Kasumi-1 (cell line): ENCODE results near the gene CAPN5.

Source experiments
- DNase-seq, 2 experiments: peaks; one replicate each; lab custom pipeline; 2025; lab: John Stamatoyannopoulos, UW

The CAPN5 gene

DNA sequence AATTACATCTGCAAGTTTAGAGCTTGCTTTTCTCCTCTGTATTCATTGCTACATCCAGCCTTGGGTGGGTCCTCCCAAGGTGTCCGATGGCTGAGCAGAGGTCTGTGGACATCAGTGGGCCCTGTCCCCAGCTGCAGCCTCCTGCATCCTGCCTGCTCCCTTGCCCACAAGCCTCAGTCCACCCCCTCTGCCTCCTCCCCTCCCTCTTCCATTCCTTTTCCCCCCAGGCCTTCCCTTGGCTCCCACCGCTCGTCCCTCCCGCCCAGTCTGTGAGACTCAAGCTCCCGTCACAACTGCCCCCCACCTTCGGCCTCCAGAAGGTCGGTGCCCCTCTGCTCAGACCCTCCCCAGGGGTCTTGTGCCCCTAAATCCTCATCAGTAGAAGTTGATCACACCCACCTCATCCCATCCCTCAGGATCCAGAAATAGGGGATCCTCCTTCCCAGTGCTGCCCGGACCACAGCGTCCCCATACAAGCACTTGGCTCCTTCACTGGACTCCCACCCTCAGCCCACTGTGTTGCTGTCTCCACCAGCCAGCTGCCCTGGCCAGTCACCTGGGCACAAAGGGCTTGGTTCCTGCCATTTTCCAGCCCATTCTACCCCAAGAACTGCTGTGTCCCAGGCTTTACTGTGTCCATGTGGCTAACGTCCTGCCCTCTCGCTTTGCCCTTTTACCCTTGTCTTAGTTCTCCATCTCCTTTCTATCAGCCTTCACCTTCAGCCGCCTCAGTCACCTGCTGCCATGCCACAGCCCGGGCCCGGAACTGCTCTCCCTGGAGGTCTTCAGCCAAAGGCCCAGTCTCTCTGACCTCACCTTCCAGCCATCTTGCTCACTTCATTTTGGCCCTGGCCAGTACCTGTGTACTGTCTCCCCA is 33.6 kb downstream of the CAPN5 start:
- DNase-seq: no peak

DNA sequence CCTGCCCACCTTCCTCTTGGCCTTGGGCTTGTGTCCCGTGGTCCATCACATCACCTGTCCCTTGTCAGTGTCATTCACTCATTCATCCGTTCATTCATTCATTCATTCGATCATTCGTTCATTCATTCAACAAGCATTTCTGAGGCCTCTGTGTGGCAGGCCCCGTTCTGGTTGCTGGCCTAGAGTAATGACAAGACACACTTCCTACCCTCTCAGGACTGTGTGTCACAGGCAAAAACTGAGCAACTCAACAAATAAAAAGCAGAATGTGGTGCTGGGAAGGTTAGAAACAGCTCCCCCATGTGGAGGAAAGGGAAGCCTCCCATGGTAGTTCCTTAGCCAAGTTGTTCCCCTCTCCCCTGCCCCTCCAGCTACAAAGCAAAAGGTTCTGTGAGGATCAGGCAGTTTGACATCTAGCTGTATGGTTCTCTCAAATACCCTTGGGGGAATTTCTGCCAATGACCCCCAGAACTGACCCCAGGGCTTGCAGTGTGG is 34.3 kb downstream of the CAPN5 start:
- peak; percentile 74 to 76 for DNase-seq

DNA sequence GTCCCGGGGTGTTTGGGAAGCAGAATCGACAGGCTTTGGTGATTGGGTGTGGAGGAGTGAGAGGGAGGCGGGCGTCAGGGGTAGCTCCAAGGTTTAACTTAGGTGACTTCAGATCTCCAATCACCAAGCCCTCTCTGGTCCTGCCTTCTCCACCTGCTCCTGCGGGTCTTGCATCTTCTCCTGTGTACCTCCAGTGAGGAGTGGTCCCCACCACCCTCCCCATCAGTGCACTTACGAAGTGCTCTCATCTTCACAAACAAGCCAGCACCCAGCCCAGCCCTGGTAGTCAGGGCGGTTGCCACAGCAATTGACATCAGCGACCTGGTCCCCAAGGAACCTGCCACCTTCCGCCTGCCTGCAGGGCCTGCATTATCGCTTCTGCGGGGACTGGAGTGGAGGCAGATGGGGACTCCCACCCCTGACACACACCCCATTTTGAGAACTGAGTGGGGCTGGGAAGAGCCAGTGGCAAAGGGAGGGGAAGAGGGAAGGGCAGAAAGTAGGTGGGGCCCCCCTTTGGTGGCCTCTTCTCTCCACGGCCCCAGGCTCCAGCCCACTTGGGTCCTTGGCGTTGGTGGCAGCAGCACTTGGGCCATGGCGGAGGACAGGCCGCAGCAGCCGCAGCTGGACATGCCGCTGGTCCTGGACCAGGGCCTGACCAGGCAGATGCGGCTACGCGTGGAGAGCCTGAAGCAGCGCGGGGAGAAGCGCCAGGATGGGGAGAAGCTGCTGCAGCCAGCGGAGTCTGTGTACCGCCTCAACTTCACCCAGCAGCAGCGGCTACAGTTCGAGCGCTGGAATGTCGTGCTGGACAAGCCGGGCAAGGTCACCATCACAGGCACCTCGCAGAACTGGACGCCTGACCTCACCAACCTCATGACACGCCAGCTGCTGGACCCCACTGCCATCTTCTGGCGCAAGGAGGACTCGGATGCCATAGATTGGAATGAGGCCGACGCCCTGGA is 35.8 kb downstream of the CAPN5 start, which contains the start of gene OMP:
OMP (plus strand) TSS at position 595 of the 965 bp plus-strand sequence; CDS start at position 595, 0 bp downstream.
- DNase-seq: no peak

DNA sequence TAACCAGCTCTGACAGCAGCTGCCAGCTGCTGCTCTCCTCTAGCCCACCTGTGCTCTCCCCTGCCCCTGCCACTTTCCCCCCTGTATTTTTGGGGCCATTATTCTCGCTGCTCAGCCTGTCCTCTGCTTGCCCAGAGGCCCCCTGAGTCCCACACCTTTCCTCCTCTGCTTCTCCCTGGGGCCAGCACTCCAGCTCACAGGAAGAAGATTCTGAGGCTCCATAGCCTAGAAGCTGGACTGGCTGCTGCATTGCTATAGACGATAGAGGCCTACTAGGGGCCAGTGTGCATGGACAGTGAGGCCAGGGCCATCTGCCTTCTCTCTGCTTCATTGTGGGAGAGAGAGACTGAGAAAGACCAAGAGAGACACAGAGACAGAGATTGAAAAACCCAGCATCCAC is 36.5 kb downstream of the CAPN5 start:
- no peak for DNase-seq

DNA sequence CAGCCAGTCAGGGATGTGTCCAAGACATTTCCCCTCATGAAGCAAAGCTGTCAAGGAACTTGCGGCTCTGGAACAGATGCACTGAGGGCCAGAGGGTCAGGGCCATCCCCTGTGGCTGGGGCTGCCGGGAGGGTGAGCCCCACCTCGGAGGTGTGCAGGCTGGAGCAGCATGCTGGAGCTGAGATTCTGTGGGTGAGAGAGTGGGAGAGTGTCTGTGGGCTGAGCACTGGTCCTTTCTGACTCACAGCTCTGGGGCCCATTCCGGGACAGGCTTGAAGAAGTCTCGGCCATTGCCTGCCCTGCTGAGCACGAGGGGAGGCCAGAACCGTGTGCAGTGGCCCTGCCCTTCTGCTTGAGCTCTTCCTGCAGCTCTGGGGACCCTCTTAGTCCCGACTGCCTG is 38.0 kb downstream of the CAPN5 start:
- DNase-seq: no peak

DNA sequence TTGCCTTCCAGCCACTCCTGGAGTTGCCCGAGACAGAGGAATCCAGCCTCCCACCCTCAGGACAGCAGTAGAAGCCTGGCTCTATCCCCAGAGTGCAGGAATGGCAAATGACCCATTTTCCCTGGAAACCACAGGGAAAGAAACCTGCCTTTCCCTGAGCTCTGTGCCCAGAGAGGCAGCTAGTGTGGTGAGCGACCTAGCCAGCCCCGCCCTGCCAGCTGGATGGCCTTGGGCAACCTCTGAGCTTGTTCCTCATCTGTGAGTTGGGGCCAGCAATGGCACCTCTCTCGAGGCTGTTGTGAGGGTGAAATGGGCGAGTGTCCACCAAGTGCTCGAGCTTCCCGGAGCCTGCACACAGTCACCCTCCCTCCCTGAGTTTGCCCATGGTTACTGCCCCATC is 39.5 kb downstream of the CAPN5 start:
- no peak for DNase-seq

DNA sequence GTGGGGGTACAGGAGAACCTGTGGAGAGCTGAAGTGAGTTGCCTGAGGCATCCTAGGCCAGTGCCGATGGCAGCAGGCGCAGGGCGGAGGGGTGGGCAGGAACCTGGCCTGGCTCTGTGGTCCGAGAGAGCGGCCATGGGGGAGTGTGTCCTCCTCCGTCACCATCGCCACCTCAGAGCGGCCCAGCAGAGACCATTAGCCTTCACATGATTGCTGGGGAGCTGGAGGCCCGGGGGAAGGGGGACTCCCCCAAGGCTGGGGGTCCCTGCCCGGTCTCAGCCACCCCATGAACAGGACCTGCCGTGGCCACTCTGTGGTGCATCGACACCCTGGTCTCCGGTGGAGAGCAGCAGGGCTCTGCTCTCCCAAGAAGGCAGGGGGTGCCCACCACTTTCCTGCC is 40.0 kb downstream of the CAPN5 start:
- no peak for DNase-seq

DNA sequence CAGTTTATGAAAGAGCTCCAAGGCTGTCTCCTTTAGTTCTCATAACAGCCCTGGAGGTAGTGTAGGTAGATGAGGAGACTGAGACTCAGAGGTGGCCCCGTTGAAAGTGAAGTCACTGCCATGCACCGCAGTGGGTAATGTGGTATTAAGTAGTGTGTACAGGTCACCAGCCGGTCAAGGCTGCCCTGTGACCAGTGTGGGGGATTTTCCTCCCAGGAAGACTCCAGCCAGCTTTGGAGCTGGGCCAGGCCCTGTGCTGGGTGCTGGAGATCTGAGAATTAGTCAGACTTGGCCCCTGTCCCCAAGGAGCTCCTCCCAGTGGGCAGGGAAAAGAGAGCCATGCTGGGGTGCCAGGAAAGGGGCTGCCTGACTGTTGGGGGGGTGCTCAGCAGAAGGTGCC is 41.2 kb downstream of the CAPN5 start:
- no peak for DNase-seq

DNA sequence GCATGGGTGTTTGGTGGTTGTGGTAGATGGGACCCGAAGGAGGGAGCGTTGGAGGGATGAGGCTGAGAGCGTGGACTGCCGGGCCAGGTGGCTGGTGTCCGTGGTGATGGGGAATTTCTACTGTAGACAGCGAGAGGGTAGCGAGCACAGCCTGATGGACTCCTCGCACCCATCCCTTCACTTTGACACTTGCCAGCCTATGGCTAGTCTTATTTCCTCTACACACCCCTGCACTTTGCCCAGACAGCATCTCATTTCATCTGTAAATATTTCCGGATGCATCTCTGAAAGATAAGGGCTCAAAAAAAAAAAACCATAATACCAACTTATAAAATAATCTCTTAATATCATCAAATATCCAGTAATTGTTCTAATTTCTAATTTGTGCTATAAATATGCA is 41.7 kb downstream of the CAPN5 start:
- no peak for DNase-seq

DNA sequence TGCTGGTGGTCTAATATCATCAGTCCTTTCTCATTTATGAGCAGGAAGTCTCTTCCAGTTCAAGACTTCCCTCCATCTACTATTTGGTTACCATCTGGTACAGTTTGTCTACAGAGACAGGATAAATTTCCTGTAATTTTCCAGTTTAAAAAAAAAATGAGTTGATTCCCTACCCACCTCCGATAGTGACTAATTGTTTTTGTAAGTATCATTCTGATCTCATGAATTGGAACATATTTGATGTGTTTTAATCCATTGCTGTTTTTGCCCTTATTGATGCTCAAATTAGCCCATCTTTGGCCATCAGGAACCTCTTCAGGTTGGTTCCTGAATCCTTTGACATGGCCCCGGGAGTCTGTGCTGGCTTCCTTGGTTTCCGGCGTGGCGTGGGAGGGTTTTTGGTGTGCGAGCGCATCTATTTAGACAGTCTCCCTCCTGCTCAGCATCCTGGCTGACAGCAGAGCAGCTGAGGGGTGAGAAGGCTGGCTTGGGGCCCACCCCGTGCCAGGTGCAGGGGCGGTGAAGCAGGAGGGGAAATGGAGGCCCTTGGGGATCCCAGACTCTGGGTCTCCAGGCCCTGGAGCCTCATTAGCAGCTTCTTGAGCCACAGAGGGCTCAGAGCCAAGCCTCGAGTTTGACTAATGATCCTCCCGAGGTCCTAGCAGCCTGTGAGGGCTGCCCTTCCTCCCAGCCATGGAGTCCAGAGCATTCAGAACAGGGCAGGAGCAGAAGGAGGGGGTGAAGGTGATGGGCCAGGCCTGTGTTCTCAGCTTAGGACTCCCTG is 42.7 kb downstream of the CAPN5 start:
- DNase-seq: no peak

DNA sequence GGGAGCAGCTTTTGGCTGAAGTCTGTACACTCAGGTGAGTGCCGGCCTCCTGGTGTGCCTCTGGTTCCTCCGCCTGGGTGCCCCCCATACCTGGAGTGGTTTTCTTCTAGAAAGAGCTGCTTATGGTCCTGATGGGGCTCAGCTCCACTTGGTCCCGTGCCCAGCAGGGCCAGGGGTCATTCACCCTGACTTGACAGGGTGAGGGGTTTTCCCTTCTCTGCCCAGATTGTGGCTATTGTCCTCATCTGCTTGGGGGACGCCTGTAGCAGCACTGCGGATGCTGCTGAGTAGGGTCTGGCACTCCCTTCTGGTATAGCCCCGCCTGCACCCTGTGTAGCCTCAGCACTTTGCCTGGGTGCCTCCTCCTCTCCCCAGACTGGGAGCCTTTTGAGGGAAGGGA is 44.1 kb downstream of the CAPN5 start:
- no peak for DNase-seq

DNA sequence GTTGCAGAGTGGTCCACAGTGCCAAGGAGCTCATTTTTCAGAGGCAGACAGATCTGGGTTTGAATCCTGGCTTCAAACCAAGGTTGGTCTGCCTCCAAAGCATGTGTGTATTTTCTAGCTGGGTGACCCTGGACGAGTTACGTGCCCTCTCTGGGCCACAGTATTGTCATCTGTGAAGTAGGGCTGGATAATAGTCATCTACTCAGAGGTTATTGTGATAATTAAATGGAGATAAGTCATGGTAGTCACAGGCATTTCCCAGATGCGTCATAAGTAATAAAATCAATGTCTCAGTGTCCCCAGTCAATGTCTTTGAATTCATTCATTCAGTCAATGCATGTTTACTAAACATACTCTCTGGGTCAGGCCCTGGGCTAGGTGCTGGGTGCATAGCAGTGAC is 44.5 kb downstream of the CAPN5 start:
- no peak for DNase-seq

DNA sequence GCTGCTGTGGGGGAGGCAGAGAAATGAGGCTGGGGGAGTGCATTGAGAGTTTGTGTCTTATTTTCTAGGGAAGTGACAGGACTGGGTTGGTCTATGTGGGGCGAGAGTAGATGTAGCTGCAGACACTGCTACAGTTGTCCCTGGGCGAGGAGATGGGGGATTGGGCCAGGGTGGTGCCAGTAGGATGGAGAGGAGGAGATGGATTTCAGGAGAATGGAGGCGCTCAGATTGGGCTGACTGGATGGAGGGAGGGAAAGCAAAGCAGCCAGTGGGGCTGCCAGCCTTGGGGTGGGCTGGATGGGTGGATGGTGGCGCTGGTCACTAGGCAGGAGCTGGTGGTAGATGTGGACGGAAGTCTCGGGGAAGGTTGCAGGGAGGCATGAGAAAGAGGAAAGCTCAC is 45.2 kb downstream of the CAPN5 start:
- no peak for DNase-seq

DNA sequence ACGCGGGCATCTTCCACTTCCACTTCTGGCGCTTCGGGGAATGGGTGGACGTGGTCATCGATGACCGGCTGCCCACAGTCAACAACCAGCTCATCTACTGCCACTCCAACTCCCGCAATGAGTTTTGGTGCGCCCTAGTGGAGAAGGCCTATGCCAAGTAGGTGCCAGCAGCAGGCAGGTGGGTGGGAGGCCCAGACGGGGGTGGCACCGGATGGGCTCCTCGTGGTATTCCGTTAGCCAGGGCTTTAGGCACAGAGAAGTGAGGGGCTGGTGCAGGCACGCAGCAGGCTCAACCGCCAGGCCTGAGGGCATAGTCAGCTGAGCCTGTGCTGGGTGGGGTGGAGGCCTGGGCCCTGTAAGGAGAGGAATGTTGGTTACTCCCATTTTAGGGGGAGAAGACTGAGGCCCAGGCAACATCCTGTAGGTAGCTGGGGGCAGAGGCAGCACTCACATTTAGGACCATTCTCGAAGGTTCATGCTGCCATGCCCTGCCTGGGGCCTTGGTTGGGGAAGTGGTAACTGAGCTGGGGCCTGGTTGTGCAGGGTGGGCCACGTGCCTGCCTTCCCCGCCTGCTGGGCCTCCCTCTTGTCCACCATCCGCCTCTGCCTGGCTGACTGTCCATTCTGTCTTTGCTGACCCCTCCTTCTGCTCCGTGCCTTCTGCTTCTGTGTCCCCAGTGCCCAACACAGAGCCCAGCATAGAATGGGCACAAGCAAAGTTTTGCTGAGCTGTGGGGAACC is 46.0 kb downstream of the CAPN5 start:
- no peak for DNase-seq

DNA sequence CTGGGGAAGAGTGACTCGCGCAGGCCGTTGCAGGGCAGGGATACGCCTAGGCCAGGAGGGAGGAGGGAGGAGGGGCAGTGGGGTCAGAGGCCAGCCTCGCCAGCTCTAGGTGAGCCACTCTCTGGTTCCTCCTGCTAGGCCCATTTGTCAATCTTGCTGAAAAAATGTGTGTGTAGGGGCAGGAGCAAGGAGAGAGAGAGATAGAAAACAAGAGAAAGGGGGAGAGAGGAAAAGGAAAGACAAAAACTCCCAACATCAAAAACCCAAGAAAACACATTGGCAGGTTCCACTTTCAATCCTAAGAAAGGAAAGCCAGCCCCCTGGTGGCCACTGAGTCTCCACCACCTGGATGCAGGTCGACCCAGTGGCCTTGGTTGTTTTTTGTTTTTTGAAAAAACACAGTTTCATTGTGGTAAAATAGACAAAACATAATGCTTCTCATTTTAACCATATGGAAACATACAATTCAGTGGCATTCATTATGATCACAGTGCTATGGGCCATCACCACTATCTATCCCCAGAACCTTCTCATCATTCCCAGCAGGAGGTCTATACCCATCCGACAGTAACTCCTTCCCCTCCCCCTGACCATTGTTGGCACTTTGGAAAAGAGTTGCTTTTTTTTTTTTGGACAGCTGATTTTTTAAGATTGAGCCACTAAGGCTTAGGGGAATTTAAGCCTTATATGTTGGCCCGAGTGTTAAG is 46.8 kb downstream of the CAPN5 start:
- peak; percentile 14 to 46 for DNase-seq

DNA sequence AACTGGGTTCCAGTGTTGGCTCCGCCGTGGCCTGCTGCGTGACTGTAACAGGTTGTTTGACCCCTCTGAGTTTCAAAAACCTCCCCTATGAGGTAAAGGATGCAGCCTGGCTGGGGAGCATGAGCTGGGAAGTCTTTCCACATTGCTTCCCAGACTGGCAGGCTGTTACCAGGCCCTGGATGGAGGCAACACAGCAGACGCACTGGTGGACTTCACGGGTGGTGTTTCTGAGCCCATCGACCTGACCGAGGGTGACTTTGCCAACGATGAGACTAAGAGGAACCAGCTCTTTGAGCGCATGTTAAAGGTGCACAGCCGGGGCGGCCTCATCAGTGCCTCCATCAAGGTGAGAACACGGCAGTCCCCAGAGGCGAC is 47.3 kb downstream of the CAPN5 start:
- DNase-seq: no peak

DNA sequence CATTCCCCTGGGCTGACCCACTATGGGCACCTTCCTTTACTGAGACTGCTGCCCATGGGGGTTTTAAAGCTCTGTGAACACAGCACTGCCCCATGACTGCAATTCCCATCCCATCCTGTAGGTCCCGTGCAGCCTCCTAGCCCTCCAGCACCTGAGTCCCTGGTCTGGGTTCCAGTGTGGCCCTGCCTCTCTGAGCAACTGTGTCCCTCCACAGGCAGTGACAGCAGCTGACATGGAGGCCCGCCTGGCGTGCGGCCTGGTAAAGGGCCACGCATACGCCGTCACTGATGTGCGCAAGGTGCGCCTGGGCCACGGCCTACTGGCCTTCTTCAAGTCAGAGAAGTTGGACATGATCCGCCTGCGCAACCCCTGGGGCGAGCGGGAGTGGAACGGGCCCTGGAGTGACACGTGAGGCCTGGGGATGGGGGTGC is 48.4 kb downstream of the CAPN5 start:
- peak; percentile 21 for DNase-seq

DNA sequence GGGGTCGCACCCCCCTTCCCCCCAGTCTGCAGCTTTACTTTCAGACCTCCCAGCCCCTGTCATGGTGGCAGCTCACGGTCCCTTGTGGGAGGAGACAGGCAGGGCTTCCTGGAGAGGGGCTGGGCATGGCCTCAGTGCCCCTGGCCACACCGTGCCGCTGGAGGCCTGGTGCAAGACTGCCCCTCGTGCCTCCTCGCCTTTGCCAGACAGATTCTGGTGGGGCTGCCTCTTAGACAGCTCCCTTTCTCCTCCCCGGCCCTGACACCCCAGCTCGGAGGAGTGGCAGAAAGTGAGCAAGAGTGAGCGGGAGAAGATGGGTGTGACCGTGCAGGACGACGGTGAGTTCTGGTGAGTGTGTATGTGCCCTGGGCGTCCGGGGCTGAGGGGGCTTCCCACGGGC is 49.2 kb downstream of the CAPN5 start:
- DNase-seq: no peak

DNA sequence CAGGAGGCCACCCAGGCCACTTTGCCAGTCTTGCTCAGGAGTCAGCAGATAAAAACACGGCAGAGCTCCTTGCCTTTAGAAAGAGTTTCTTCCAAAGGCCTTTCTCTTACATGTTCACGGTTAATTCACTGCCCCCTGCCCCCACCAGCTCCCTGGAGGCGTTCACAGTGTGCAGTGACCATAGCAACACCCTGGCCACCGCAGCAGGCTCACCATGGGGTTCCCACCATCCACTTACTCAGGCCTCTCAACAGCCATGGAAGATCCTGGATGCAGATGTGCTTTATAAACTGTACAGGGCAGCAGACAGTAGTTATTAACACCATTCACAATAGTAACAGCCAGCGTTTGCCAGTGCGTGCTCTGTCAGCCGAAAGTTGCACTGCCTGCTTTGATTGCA is 50.7 kb downstream of the CAPN5 start:
- no peak for DNase-seq

DNA sequence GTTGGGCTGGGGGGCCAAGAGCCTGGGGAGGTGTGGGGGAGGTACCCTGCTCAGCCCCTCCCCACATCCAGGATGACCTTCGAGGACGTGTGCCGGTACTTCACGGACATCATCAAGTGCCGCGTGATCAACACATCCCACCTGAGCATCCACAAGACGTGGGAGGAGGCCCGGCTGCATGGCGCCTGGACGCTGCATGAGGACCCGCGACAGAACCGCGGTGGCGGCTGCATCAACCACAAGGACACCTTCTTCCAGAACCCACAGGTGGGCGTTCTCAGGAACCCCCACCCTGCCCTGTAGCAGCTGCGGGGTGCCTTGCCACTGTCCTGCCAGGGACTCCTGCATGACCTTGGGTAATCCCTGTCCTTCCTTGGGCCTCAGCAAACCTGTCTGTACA is 51.3 kb downstream of the CAPN5 start:
- no peak for DNase-seq

DNA sequence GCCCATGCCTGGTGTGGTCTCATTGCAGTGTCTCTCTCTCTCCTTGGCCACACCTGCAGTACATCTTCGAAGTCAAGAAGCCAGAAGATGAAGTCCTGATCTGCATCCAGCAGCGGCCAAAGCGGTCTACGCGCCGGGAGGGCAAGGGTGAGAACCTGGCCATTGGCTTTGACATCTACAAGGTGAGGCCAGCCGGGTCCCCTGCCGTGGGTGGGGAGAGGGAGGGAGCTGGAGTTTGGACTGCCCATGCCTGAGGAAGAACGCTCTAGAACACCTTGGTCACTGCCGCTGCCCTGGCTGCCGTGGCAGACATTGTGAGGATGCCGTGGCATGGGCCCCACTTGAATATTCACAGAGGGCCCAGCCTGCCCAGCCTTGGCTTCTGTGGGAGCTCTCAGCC is 52.2 kb downstream of the CAPN5 start:
- DNase-seq: no peak
